Measurements from ENCODE around the gene RNU6-1.

Gene RNU6-1

GRCh38 chr15:67839929-67840748 is at the start of gene RNU6-1:
TSS of gene RNU6-1 (minus strand) at chr15:67840045.
- DNase-seq: peak; percentile 74

GRCh38 chr15:67887776-67888175 is 47.9 kb upstream of the RNU6-1 start:
- no peak for DNase-seq

- DNase-seq: no peak
Measured at GRCh38 chr15:67885861-67886260, 46.0 kb upstream of the RNU6-1 start.

- no peak for DNase-seq
Measured at GRCh38 chr15:67885175-67885523, 45.3 kb upstream of the RNU6-1 start.

DNA sequence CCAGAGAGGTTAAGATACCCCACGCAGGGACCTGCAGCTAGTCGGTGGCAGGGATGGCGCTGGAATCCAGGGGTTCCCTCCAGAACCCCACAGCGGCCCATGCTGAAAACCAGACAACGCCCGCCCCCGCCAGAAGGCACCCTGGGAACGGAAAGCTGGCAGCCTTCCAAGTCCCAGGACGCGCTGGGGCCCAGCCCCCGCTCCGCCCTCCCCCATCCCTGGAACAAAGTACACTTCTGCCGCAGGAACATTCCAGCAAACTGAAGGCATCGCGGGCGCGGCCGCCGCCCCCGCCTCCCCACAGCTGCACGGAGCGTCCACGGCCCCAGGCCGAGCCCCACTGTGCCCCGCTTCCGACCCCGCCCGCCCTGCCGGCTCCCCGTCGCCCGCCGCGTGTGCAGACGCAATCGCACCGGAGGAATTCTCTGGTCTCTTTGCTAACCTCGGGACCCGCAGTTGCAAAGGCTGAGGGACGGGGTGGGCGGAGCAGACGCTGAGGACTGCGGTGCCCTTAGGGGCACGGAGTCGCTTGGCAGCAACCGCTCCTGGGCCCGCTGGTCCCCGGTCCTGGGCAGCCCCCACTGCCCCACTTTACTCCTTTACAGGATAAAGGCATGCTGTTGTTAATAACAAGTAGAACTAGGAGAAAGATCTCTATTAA is 44.8 kb upstream of the RNU6-1 start:
- DNase-seq: no peak

DNA sequence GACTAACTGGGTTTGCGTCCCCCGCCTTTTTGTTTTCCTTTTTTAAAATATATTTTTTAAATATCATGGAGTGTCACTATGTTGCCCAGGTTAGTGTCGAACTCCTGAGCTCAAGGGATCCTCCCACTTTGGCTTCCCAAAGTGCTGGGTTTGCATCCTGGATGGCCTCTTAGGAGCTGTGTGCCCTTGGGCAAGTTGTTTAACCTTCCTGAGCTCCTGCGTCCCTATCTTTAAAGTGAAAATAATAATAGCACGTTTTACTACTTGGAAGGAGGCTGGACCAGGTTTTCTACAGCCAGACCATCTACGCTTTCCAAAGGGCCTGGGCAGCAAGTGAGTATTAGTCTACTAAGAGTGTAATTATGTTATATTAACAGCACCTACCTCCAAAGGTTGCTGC is 44.2 kb upstream of the RNU6-1 start:
- DNase-seq: no peak

- DNase-seq: no peak
Measured at GRCh38 chr15:67883234-67883773, 43.5 kb upstream of the RNU6-1 start.

GRCh38 chr15:67882487-67883233 is 42.8 kb upstream of the RNU6-1 start:
- DNase-seq: no peak

- DNase-seq: no peak
Measured at GRCh38 chr15:67880651-67881182, 40.9 kb upstream of the RNU6-1 start.

- no peak for DNase-seq
Measured at GRCh38 chr15:67879440-67880129, 39.7 kb upstream of the RNU6-1 start.

DNA sequence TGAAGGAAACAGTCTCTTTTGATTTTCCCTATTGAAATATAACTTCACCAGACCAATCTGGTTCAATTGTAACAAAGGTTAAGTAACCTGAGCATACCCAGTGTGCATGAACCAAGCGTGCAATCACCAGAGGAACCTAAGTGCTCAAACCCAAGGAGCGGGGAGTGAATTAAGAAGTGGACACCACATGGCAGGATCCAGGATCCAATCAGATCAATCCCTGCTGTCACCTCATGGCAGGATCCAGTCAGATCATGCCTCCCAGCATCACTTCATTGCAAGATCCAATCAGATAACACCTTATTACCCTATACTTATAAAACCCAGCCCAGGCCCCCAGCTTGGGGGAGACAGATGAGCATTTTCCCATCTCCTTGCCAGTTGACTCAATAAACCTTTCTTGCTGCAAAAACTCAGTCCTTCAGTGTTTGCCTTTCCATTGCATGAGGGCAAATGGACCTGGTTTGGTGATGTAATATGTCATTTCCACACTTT is 38.9 kb upstream of the RNU6-1 start:
- DNase-seq: no peak

DNA sequence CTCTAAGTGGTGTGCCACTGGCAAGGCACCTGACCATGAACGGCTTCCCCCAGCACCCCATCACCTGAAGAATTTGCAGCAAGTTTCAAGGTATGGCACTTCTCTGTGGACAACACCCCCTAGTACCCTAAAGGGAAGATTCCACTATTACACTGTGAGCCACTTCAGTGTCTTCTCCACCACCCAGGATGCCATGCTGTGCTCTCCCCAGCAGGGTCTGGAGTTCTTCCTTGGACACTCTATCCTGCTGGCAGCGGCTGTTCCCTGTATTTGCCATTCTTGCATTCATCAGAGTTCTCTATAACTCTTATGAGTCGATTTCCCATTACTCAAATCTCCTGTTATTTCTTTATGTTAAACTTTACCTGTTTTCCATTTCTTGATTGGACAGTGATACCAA is 33.9 kb upstream of the RNU6-1 start:
- no peak for DNase-seq

DNA sequence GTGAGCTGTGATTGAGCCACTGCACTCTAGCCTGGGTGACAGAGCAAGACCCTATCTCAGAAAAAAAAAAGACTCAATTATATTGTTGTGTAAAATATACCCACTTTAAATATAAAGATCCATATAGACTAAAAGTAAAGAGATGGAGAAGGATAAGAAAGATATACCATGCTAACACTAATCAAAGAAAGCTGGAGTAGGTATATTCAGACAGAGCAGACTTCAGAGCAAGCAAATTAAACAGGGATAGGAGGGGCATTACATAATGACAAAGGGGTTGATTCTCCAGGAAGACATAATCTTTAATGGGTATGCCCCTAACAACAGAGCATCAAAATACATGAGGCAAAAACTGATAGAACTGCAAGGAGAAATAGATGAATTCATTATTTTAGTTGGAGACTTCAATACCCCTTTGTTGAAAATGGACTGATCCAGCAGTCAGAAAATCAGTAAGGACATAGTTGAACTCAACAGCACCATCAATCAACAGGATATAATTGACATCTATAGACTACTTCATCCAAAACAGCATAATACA is 31.1 kb upstream of the RNU6-1 start:
- DNase-seq: no peak

DNA sequence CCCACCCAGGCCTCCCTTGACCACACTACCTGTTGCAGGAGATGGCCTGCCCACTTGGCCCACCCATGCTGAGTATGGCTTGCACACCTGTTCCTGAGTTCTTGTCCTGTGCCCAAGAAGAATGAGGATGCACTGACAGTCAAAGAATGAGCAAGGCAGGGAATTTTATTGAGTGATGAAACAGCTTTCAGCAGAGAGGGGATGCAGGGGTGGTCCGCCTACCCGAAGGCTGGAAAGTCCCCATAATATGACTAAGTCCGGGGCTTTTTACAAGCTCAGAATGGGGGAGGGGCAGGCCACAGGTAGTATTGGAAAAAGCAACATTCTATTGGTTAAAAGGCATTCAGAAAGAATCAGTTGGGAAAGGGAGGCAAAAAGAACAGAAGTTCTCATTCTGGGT is 29.9 kb upstream of the RNU6-1 start:
- DNase-seq: no peak

- no peak for DNase-seq
Measured at GRCh38 chr15:67865766-67866165, 25.9 kb upstream of the RNU6-1 start.

DNA sequence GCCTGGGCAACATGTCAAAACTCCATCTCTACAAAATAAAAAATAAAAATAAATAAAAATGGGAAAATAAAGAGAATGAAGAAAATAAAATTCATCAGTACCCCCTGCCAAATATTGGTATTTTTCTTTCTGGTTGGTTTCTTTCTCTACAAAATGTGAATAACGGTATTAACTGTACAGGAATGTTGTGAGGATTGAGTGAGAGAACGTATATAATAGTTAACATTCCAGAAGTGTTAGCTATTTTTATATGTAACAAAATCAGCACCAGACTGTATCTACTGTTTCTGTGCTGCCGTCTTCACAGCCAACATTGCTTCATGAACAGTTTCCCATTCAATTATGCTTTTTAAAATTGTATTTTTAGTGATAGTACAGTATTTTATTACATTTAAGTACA is 25.5 kb upstream of the RNU6-1 start:
- DNase-seq: no peak

- DNase-seq: peak; percentile 59
Measured at GRCh38 chr15:67863442-67863987, 23.7 kb upstream of the RNU6-1 start.

DNA sequence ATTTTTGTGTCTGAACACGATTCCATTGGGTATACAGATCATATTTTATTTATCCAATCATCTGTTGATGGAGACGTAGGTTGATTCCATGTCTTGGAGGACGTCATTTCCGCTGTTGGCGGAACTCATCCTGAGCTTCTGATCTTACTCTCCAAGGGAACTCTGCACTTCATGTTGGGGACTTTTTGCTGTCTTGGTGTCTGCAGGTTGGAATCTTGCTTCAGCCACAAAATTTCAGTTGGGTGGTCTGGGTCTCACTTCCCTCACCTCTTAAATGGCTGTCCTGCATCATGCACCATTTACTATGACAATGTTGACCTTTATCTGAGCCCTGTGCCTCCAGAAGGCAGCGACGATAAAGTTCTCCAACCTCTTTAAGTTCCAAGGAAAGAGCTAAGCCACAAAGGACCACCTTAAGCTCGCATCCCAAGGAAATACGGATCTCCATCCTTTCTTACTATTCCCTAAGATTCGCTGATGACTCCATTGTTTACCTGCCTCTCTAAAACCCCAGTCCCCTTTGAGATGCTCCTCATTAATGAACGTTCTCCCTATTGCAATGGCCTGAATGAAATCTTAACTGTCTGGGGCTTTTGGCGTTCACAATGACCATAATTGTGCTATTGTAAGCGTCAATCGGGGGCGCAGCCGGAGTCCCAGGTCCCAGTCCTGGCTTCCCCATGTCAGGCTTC is 23.1 kb upstream of the RNU6-1 start:
- DNase-seq: no peak

DNA sequence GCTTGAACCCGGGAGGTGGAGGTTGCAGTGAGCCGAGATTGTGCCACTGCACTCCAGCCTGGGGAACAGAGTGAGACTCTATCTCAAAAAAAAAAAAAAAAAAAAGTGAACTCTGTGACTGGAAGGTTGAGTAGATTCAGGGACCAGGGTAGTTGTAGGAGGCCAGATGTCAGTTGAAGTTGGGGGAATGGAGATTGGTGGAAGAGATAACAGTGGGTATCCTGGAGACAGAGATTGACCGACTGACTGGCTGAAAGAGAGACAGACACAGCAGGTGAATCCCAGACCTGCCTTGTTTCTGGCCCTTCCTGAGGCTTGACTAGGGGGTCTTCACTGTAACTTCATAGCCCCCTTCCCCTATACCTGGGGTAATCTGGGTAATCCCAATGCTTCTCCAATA is 22.1 kb upstream of the RNU6-1 start:
- DNase-seq: no peak

DNA sequence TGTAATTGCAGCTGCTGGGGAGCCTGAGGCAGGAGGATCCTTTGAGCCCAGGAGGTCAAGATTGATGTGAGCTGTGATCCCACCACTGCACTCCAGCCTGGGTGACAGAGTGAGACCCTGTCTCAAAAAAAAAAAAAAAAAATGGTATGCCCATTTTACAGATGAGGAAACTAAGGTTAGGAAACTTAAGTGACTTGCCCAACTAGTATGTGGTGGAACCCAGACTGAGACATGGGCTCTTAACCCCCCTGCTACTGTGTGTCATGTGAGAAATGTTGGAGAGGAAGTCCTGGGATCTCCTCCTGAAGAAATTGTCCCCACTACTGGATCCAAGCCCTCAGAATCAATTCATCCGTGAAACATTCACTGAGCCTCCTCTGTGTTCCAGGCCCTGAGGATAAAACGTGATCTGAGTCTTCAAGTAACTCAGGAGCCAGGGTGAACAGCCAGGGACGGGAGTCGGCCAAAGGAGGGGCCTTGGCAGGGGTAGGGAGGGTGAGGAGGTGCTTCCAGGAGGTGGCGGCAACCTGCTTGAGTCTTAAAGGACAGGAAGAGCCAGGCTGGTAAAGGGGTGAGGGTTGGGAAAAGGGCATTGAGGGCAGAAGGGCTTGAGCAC is 19.6 kb upstream of the RNU6-1 start:
- DNase-seq: no peak

DNA sequence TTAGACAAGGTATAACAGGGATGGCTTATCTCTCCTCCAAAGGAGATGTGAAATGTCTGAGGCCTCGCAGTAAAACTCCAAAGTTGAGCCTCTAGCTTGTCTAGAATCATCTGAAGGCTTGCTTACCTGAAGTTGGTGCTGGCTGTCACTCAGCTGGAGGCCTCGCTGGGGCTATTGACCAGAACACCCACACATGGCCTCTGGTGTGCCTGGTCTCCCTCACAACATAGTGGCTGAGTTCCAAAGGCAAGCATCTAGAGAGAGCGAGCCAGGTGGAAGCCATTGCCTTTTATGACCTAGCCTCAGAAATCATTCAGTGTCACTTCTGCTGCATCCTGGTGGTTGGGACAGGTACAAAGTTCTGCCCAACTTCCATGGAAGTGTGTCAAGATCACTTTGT is 17.4 kb upstream of the RNU6-1 start:
- DNase-seq: no peak

All from NCI-H748 treated with DMSO at 0.1 percent for 48 hours (cell line).